Colonic mucosa (tissue), 4 donors: ENCODE data around the gene ATP8B3. TPM values are rescaled to one million over a fixed set of nuclear protein-coding genes. Genes with fewer than 3 reads are reported as not detected.

Experiments
- DNase-seq: peaks from one replicate; pipeline ENCODE4 v3.0.0-alpha.2; 2020
- H3K27ac ChIP-seq: fragments of 200-600 bp; one replicate; pipeline ENCODE4 v1.8.0; 2021
- H3K27me3 ChIP-seq: fragments of 200-600 bp; one replicate; pipeline ENCODE4 v1.8.0; 2021
- H3K36me3 ChIP-seq: fragments of 200-600 bp; one replicate; pipeline ENCODE4 v1.8.0; 2021
- H3K4me1 ChIP-seq: fragments of 200-600 bp; one replicate; pipeline ENCODE4 v1.8.0; 2021; ENCODE audit warnings: mild to moderate bottlenecking
- H3K4me3 ChIP-seq: fragments of 200-600 bp; one replicate; pipeline ENCODE4 v1.8.0; 2021
- H3K9ac ChIP-seq, 2 donors: one replicate each; pipeline ENCODE4 v1.7.0; 2013; ENCODE audit warnings: control low read depth in 2 of 2, low read depth in 2 of 2, low read length in 2 of 2
- H3K9me3 ChIP-seq: fragments of 200-600 bp; one replicate; pipeline ENCODE4 v1.8.0; 2021
- CTCF ChIP-seq: fragments of 200-600 bp; IDR thresholded peaks from one replicate; pipeline ENCODE4 v1.8.0; 2022; ENCODE audit warnings: antibody characterized with exemption, mild to moderate bottlenecking
- intact Hi-C: fragments of 100-400 bp; cut with DNase I; formaldehyde crosslinking; loops from one replicate; pipeline ENCODE4 v1.14.1; 2022
- total RNA-seq, 2 donors: library from RNA; stranded (reverse); fragmentation: NEBNext Ultra II Directional in 1 of 2; extraction: Animal tissue kit (Norgen Biotek cat#: 25700) in 1 of 2; gene quantifications; one replicate each; pipeline ENCODE4 v1.2.1, GENCODE V29; 2021
- donor health status: healthy.
- donor health status: DM: no; HTN: no; CAD: no.
- donor health status: DM: no; HTN: no; CAD: no.

The ATP8B3 gene
- total RNA-seq, 2 donors from 2014 or later, result 0.15 to 0.42 TPM

DNA sequence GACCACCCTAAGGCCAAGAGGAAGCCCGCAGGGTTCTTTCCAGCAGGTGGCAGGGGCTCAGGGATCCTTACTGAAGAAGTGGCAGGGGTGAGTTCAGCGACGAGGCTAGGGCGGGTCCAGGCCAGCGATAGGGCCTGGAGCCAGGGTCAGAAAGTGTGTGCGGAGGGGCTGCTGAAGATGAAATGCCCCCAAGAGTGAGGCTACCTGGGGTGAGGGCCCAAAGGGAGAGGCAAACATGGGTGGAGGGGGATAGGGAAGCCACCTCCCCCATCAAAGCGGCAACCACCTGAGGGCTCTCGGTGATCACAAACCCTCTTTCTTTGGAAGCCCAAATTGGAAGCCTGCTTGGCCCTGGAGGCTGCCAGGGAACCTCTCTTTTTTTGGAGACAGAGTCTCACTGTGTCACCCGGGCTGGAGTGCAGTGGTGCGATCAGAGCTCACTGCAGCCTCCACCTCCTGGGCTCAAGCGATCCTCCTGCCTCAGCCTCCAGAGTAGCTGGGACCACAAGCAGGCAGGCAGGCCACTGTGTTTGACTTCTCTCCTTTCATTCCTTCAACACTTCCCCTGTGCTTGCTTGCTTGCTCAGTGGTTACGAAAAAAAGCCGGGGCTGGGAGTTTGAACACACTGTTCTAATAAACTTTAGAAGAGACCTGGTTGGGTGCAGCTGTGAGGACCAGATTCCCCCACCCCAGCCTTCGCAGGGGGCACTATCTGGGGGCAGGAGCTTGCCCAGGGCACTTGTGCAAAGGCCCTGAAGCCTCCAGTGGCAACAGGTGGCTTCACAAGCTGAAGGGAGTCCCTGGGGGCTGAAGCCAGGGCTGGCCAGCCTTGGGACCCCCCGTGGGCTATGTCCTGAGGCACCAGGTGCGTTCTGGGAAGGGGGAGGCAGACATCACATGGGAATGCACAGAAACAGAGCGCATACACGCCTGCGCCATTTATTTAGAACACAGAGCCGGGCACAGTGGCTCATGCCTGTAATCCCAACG lies 1.4 kb upstream of the ATP8B3 start:
- TF ChIP-seq CTCF, result no peak
- no peaks in the 10 kb centered on the region for H3K9me3 ChIP-seq
- H3K36me3 ChIP-seq, result peaks cover 3% of the 10 kb centered on the region
- DNase-seq, result no peak
- peak overlapping the region; percentile 58 to 71 for H3K9ac ChIP-seq
- peak overlapping the region; percentile 67 for H3K27ac ChIP-seq
- H3K4me1 ChIP-seq, result peaks cover 13% of the 10 kb centered on the region
- no peaks in the 10 kb centered on the region for H3K27me3 ChIP-seq
- H3K4me3 ChIP-seq, result peak overlapping the region; percentile 48
- intact Hi-C loops, result no loop called here

- no peaks in the 10 kb centered on the region for H3K9me3 ChIP-seq
- H3K4me1 ChIP-seq, result peaks cover 13% of the 10 kb centered on the region
- H3K36me3 ChIP-seq, result no peaks in the 10 kb centered on the region
- TF ChIP-seq CTCF, result peak; percentile 42
- intact Hi-C loops, result no loop called here
- H3K27ac ChIP-seq, result peak overlapping the region; percentile 67
- peak overlapping the region; percentile 58 to 71 for H3K9ac ChIP-seq
- no peaks in the 10 kb centered on the region for H3K27me3 ChIP-seq
- peak overlapping the region; percentile 48 for H3K4me3 ChIP-seq
- peak; percentile 98 for DNase-seq
Observed at GRCh38 chr19:1812426-1813191, 533 bp upstream of the ATP8B3 start.

DNA sequence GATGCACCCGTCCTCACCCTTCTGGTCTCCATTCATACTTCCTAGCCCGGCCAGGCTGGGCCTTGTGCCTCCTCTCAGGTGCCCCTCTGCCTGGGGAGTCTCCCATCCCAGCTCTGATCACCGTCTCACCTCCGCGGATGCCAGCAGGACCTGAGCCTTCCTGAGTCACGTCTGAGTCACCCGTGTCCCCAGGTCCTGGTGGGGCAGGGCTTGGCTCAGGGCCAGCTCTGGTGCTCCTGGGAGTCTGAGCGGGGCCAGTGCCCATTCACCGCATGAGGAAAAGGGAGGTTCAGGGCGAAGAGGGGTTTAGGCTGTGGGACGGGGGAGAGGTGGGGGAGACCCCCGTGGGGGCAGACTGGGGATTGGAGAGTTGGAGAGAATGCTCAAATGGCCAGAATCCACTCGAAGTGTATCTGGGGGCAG lies 593 bp downstream of the ATP8B3 start:
- Histone ChIP-seq H3K27ac (no peak overlapping the region), H3K9ac (peak overlapping the region in 1 of 2 donors; percentile 35), H3K4me1 (peaks cover 13% of the 10 kb centered on the region), H3K4me3 (peak overlapping the region; percentile 48), H3K36me3 (no peaks in the 10 kb centered on the region), H3K9me3 (no peaks in the 10 kb centered on the region), H3K27me3 (no peaks in the 10 kb centered on the region)
- TF ChIP-seq CTCF, result no peak
- intact Hi-C loops, result no loop called here
- DNase-seq, result peak; percentile 67

GRCh38 chr19:1810439-1811160 lies 1.5 kb downstream of the ATP8B3 start:
- Histone ChIP-seq H3K4me3 (no peak overlapping the region), H3K9ac (no peak overlapping the region), H3K27ac (no peak overlapping the region), H3K4me1 (peaks cover 13% of the 10 kb centered on the region), H3K27me3 (no peaks in the 10 kb centered on the region), H3K9me3 (no peaks in the 10 kb centered on the region), H3K36me3 (no peaks in the 10 kb centered on the region)
- intact Hi-C loops, result no loop called here
- TF ChIP-seq CTCF, result no peak
- DNase-seq, result peak; percentile 18

GRCh38 chr19:1809678-1810077 lies 2.4 kb downstream of the ATP8B3 start:
- Histone ChIP-seq H3K9ac (no peak overlapping the region), H3K27ac (no peak overlapping the region), H3K27me3 (no peaks in the 10 kb centered on the region), H3K9me3 (no peaks in the 10 kb centered on the region), H3K36me3 (no peaks in the 10 kb centered on the region), H3K4me1 (peaks cover 13% of the 10 kb centered on the region), H3K4me3 (no peak overlapping the region)
- intact Hi-C loops, result no loop called here
- no peak for DNase-seq
- TF ChIP-seq CTCF, result no peak
